ENCODE results near the gene XXYLT1. TPM values are rescaled to one million over a fixed set of nuclear protein-coding genes. Genes with fewer than 3 reads are reported as not detected.

The XXYLT1 gene
- total RNA-seq, 1 experiment from 2014 or later: 10.9 TPM

- ChIA-PET RAD21 (ENCODE audit: low non-redundant PET in 1 of 2, low total read pairs in 2 of 2, uncharacterized antibody in 2 of 2, unreplicated experiment in 2 of 2) (no interaction called here), POLR2A (no interaction called here), CTCF (interaction anchor here (1.4 kb wide), 1 partner anchor 491 kb away, joined by 3 read pairs; no protein-coding TSS in a partner anchor)
- BruUV-seq (replicated peaks): no TSS peak
- Histone ChIP-seq H3K9me3 (ENCODE audit: control insufficient read depth in 1 of 2, insufficient read depth in 1 of 2, low read depth in 1 of 2, low read length in 2 of 2) (no peaks in the 10 kb centered on the region), H3K9ac (ENCODE audit: low read length) (no peak overlapping the region), H3K36me3 (ENCODE audit: control insufficient read depth in 1 of 2, insufficient read depth in 2 of 2, low read length in 2 of 2) (no peaks in the 10 kb centered on the region), H3K4me3 (replicated peaks in 1 of 2; ENCODE audit: low read depth in 1 of 2, low read length in 2 of 2) (no peak overlapping the region), H4K20me1 (ENCODE audit: insufficient read depth) (no peaks in the 10 kb centered on the region), H2AFZ (ENCODE audit: low read depth, low read length, poor library complexity, severe bottlenecking) (no peak overlapping the region), H3K27me3 (ENCODE audit: insufficient read depth, low read length) (no peaks in the 10 kb centered on the region), H3K79me2 (ENCODE audit: insufficient read depth, low read length) (no peaks in the 10 kb centered on the region), H3K4me2 (ENCODE audit: low read length) (no peak overlapping the region), H3K9me2 (ENCODE audit: insufficient read depth) (no peaks in the 10 kb centered on the region), H3K27ac (ENCODE audit: low read depth, low read length) (no peak overlapping the region), H3K4me1 (ENCODE audit: control insufficient read depth in 1 of 2, insufficient read depth in 2 of 2, low read length in 2 of 2) (no peaks in the 10 kb centered on the region)
- ATAC-seq: no peak
- DNase-seq (ENCODE audit: low read depth, low spot score): no peak
- TF ChIP-seq POLR2A (IDR thresholded peaks at IDR 0.05; ENCODE audit: borderline replicate concordance, extremely low read depth, insufficient read depth, insufficient read length): no peak
- TF ChIP-seq JUND (IDR thresholded peaks at IDR 0.05): no peak
- no peak for TF ChIP-seq RAD21 (IDR thresholded peaks at IDR 0.05; ENCODE audit: low read depth)
- no peak for TF ChIP-seq POLR2AphosphoS5 (IDR thresholded peaks at IDR 0.05; ENCODE audit: low read depth, low read length)
- no peak for TF ChIP-seq SIN3A (IDR thresholded peaks at IDR 0.05; ENCODE audit: low read depth)
- intact Hi-C loops (cut with micrococcal nuclease): no loop called here
Measured at GRCh38 chr3:195173657-195174056, 97.3 kb downstream of the XXYLT1 start.

GRCh38 chr3:195172896-195173295 lies 98.1 kb downstream of the XXYLT1 start:
- H3K4me3 ChIP-seq (replicated peaks in 1 of 2; ENCODE audit: low read depth in 1 of 2, low read length in 2 of 2): no peak overlapping the region
- H3K9me2 ChIP-seq (ENCODE audit: insufficient read depth): no peaks in the 10 kb centered on the region
- CTCF ChIA-PET: interaction anchor here (1.4 kb wide), 1 partner anchor 490 kb away, joined by 3 read pairs; no protein-coding TSS in a partner anchor
- TF ChIP-seq SRF (IDR thresholded peaks at IDR 0.05; ENCODE audit: low read depth): no peak
- TF ChIP-seq YY1 (IDR thresholded peaks at IDR 0.05; ENCODE audit: extremely low read depth, insufficient replicate concordance, low read depth, low read length): no peak
- H3K9ac ChIP-seq (ENCODE audit: low read length): no peak overlapping the region
- BruUV-seq (replicated peaks): no TSS peak
- H3K9me3 ChIP-seq (ENCODE audit: control insufficient read depth in 1 of 2, insufficient read depth in 1 of 2, low read depth in 1 of 2, low read length in 2 of 2): no peaks in the 10 kb centered on the region
- intact Hi-C loops (cut with micrococcal nuclease): no loop called here
- RAD21 ChIA-PET (ENCODE audit: low non-redundant PET in 1 of 2, low total read pairs in 2 of 2, uncharacterized antibody in 2 of 2, unreplicated experiment in 2 of 2): no interaction called here
- H3K27me3 ChIP-seq (ENCODE audit: insufficient read depth, low read length): no peaks in the 10 kb centered on the region
- DNase-seq (ENCODE audit: low read depth, low spot score): no peak
- no peak overlapping the region for H2AFZ ChIP-seq (ENCODE audit: low read depth, low read length, poor library complexity, severe bottlenecking)
- H3K79me2 ChIP-seq (ENCODE audit: insufficient read depth, low read length): no peaks in the 10 kb centered on the region
- no peak overlapping the region for H3K27ac ChIP-seq (ENCODE audit: low read depth, low read length)
- ATAC-seq: no peak
- no peaks in the 10 kb centered on the region for H3K4me1 ChIP-seq (ENCODE audit: control insufficient read depth in 1 of 2, insufficient read depth in 2 of 2, low read length in 2 of 2)
- POLR2A ChIA-PET: no interaction called here
- H4K20me1 ChIP-seq (ENCODE audit: insufficient read depth): no peaks in the 10 kb centered on the region
- no peaks in the 10 kb centered on the region for H3K36me3 ChIP-seq (ENCODE audit: control insufficient read depth in 1 of 2, insufficient read depth in 2 of 2, low read length in 2 of 2)
- H3K4me2 ChIP-seq (ENCODE audit: low read length): no peak overlapping the region

Measured in HCT116 (cell line).